ENCODE data around the gene CERK.
"Not testable (repeated sequence)": the region's sequence is repeated elsewhere in the genome, so short reads cannot be mapped to it uniquely, and the experiment has no call there.

Gene CERK

GRCh38 chr22:46640293-46641055 is 97.6 kb downstream of the CERK start:
- no peak for DNase-seq

GRCh38 chr22:46639843-46640242 is 98.2 kb downstream of the CERK start:
- DNase-seq, result no peak

DNA sequence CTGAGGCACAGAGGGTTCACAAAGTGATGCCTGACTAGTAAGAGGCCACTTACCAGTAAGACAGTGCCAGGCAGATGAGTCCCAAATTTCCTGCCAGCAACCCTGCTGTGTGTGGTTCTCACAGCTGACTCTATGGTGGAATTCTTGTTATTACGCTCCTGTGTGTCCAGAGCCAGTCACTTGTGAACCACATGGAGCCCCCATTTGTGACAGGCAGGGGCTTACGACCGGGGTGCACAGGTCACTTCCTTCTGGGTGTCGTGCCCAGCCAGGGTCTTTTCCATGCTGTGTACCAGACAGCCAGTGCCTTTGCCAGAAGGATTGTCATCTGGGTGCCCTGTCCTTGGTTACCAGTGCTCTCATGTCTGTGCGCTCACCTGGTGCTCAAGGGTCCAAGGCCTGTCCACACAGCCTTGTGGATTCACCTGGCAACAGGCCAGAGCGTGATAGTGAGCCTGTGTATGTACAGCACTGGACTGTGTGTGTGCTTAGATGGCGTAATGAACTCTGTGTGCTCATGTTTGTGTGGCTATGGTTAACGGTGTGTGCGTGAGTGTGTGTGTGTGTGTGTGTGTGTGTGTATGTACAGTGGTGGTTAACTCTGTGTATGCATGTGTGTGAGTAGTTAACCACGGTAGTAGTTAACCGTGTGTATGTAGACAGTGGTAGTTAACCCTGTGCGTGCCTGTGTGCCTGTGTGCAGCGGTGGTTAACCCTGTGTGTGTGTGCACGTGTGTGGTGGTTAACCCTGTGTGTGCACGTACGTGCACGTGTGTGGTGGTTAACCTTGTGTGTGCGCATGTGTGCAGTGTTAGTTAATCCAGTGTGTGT is 99.2 kb downstream of the CERK start:
- DNase-seq, result peak; percentile 81

GRCh38 chr22:46637711-46638600 is 100.1 kb downstream of the CERK start:
- no peak for DNase-seq

GRCh38 chr22:46636221-46637002 is 101.6 kb downstream of the CERK start:
- DNase-seq, result no peak

- DNase-seq, result no peak
Measured at GRCh38 chr22:46635756-46636155, 102.3 kb downstream of the CERK start.

DNA sequence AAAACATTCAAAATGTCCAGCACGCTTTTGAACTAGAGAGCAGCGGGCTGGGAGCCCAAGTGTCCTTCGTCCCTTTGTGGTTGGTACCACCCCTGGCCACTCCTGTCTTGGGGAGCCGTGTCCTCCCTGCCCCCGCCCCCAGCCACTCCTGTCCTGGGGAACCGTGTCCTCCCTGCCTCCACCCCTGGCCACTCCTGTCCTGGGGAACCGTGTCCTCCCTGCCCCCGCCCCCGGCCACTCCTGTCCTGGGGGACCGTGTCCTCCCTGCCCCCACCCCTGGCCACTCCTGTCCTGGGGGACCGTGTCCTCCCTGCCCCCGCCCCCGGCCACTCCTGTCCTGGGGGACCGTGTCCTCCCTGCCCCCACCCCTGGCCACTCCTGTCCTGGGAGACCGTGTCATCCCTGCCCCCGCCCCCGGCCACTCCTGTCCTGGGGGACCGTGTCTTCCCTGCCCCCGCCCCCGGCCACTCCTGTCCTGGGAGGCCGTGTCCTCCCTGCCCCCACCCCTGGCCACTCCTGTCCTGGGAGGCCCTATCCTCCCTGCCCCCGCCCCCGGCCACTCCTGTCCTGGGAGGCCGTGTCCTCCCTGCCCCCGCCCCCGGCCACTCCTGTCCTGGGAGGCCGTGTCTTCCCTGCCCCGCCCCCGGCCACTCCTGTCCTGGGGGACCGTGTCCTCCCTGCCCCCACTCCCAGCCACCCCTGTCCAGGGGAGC is 102.9 kb downstream of the CERK start:
- DNase-seq, result not testable (repeated sequence)

All from NCI-H2029 (cell line).